OCI-LY1 (cell line): ENCODE measurements around the gene ZNF697.

Experiments used
- CTCF ChIP-seq: fragments of 200-600 bp; sonication (generic), shearing (Covaris generic); IDR thresholded peaks from 2 replicates; pipeline ENCODE4 v1.5.1; 2017; ENCODE audit warnings: mild to moderate bottlenecking, antibody characterized with exemption, low read length, moderate library complexity, mixed read lengths
- EZH2 ChIP-seq: fragments of 200-600 bp; sonication (generic), shearing (Covaris generic); IDR thresholded peaks from 2 replicates; pipeline ENCODE4 v1.8.0; 2017; ENCODE audit warnings: borderline replicate concordance, mixed run types, mild to moderate bottlenecking, antibody characterized with exemption, low read length, moderate library complexity, mixed read lengths

GRCh38 chr1:119673171-119673940 lies 25.3 kb upstream of the ZNF697 start:
- TF ChIP-seq CTCF (no peak), EZH2 (no peak)
